NK-92 treated with Interleukin-12 subunit alpha and Interleukin-12 subunit beta, amount 100 ng/mL, for 24 hours (cell line): ENCODE results near the gene TAF3.
A peak's percentile ranks its signal among the peaks of the same experiment; 100 is the strongest.
"Not testable (repeated sequence)": the region's sequence is repeated elsewhere in the genome, so short reads cannot be mapped to it uniquely, and the experiment has no call there.

ENCODE experiments used
- DNase-seq: peaks from one replicate; lab custom pipeline; 2025; lab: John Stamatoyannopoulos, UW

TAF3 gene

DNA sequence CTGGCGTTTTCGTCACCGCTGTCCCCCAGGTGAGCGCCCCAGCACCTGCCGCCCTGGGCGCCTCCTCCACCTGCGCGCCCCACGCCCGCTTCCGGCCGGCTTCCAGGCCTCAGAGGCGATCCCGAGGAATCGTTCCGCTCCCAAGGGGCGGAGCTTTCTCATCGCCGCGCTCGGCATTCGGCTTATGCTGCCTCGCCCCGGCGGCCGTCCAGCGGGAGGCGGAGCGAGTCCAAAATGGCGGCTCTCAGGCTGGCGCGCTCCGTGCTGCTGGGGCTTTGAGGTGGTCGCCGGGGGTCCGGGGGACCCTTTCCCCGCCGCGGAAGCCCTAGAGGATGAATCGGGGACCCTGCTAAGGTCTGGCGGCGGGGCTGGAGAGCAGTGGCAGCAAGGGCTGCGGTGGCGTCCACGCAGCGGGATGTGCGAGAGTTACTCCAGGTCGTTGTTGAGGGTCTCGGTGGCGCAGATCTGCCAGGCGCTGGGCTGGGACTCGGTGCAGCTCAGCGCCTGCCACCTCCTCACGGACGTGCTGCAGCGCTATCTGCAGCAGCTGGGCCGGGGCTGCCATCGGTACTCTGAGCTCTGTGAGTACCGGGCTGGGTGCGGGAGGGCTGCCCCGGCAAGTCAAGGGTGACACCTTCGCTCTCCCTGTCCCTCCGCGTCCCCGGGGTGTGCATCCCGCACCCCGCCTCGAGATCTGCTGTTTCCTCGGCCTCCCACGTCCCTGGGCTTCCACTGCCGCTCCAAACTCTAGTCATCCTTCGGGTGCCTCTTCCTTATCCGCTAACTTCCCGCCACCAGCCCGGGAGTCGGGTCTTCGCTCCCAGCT is at the start of gene TAF3:
Gene TAF3, plus strand, starts transcription at position 211 of the 826 bp plus-strand sequence. Its CDS starts 205 bp downstream, at position 416.
- DNase-seq, result peak; percentile 64

GRCh38 chr10:7773845-7774801 is 44.2 kb upstream of the TAF3 start:
- DNase-seq, result no peak

DNA sequence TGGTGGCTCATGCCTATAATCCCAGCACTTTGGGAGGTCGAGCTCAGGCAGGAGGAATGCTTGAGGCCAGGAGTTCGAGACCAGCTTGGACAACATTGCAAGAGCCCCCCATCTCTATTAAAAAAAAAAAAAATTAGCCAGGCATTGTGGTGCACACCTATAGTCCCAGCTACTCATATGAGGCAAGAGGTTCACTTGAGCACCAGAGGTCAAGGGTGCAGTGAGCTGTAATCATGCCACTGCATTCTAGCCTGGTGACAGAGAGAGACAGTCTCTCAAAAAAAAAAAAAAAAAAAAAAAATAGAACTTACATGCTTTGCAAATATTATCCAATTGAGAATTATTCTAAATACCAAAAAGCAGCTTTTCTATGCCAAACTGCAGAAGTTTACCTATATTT is 41.5 kb upstream of the TAF3 start:
- DNase-seq, result no peak

GRCh38 chr10:7782194-7782593 is 36.1 kb upstream of the TAF3 start:
- not testable (repeated sequence) for DNase-seq

GRCh38 chr10:7786430-7786829 is 31.9 kb upstream of the TAF3 start:
- DNase-seq, result no peak

- no peak for DNase-seq
These were observed 31.0 kb upstream of the TAF3 start for GRCh38 chr10:7787150-7787856.

- DNase-seq, result peak; percentile 85
These were observed 30.3 kb upstream of the TAF3 start, which contains the start of the genes ATP5F1C and KIN for GRCh38 chr10:7787857-7788638. Gene ATP5F1C, plus strand, starts transcription at chr10:7788177. Its CDS starts 31 bp downstream, at chr10:7788208. Gene KIN, minus strand, starts transcription at chr10:7787993. Its CDS starts 60 bp downstream, at chr10:7787933.

DNA sequence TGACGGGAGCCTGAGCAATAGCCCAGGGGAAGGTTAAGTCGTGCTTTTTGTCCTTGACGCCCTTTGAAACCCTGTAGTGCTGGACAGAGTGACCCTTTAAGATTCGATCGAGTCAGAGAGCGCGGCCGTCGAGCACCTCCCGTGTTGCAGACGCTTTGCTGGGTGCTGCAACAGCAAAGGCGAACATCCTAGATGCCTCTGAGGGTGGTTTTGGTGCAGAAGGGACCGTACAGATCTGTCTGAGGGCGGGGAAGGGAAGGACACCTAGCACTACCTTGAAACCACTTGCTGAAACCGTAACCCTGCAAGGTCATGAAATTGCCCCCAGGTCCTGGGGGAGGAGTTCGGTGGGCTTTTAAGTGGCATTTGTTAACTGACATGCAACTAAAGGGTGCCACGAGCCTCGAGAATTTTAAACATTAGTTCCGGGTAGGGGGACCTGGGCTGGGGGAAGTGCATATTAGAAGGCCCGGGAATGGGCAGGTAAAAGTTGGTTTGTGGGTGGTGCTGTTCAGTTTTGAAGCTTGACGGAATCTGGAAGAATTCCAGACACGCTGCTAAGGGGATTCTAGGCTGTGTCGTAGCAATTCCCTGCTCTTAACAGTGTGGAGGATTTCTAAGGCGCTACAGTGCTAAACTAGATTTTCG is 29.5 kb upstream of the TAF3 start:
- DNase-seq, result no peak

DNA sequence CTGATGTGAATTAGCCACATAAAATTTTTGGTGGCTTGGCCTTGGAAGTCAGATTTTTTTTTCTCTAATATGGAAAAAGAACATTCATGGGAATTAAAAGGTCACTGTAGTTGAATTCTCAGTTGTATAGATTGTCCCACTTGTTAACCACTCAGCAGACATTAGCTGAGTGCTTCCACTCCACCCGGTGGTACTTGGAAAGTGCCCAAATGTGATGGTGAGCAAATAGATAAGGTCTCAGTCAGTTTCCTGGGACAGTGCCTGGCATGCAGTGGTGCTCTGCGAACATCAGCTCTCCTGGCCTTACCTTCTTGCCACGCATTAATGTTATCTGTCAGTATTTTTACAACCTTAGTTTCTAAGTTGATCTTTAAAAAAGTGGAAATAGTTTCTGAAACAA is 28.9 kb upstream of the TAF3 start:
- DNase-seq, result no peak

DNA sequence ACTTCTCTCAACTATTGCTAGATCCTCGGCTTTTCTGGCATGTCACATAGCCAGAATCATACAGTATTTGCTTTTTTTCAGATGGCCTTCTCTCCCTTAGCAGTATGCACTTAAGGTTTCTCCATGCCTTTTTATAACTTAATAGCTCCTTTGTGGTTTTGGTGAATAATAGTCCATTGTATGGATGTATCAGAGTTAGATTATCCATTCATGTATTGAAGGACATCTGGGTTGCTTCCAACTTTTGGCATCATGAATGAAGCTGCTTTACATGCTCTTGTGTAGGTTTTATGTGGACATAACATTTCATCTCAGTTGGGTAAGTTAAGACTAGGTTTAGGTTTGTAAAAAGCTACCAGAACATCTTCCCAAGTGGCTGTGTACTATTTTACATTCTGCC is 25.8 kb upstream of the TAF3 start:
- no peak for DNase-seq

DNA sequence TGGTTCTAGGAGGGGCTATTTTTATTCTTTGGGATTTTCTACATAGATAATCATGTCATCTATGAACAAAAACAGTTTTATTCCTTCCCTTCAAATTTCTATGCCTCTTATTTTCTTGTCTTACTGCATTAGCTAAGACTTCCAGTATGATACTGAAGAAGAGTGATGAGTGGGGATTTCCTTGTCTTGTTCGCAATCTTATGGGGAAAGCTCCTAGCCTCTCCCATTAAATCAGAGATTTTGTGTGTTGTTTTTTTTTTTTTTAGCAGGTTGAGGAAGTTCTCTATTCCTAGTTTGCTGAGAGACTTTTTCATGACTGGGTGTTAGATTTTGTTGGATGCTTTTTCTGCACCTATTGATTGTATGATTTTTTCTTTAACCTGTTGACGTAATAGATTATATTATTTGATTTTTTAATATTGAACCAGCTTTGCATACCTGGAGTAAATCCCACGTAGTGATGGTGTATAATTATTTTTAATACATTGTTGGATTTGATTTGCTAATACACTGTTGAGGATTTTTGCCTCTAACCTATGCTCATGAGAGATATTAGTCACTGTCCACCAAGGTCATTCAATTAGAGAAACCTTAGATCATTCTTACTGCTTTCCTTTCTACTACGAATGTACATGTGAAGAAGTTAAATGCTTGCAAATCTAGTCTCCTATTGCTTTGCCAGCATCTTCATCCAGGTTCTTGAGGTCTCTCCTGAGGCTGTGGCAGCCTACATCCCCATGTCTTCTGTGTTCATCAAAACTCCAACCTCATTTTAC is 23.9 kb upstream of the TAF3 start:
- no peak for DNase-seq

DNA sequence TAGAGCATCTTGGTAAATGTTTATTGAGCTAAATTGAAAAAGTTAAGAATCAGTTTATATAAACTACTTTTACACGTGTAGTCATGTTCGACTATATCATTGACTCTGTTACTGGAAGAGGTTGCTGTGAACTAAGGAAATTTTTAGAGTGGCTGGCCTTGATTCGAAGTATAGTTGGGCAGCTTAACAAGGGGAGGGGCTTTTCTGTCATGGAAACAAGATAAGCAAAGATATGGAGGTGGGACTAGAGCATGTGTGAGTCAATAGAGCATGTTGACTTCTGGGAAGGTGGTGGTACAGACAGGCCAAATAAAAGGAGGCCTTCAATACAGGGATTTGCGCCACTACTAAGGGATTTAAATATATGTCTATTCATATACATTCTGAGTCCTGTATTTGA is 22.7 kb upstream of the TAF3 start:
- no peak for DNase-seq

- DNase-seq, result no peak
These were observed 20.7 kb upstream of the TAF3 start for GRCh38 chr10:7797582-7797981.

DNA sequence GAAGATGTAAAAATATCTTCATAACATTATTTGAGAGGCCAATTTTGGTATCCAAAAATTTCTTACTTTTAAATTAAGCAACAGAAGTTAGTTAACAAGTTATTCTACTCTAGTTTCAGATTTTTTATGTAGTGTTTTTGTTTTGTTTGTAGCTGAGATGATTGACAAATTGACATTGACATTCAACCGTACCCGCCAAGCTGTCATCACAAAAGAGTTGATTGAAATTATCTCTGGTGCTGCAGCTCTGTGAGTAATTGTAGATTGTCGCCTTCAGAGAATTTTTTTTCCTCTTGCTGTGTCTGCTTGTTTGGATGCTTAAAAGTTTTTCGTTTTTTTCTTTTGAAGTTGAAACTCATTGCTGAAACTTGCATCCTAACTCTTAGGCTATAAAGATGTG is 15.7 kb upstream of the TAF3 start:
- no peak for DNase-seq

- DNase-seq, result no peak
These were observed 14.1 kb upstream of the TAF3 start for GRCh38 chr10:7804216-7804615.

DNA sequence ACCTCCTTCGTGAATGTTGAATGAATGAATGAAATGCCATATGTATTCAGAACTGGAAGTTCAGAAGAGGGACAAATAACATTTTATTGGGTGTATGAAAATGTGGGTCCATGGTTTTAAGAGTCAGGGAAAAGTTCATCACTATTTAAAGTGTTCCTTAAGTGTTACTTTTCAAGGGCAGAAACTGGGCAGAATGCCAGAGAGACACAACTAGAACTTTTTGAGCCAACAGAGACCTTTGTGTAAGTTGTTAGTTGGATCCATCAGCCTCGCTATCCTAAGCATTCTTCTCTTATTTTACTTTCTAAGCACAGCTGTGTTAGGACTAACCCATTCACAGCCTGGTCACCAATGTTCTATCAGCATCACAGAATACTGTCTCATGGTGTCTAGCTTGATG is 13.6 kb upstream of the TAF3 start:
- no peak for DNase-seq

DNA sequence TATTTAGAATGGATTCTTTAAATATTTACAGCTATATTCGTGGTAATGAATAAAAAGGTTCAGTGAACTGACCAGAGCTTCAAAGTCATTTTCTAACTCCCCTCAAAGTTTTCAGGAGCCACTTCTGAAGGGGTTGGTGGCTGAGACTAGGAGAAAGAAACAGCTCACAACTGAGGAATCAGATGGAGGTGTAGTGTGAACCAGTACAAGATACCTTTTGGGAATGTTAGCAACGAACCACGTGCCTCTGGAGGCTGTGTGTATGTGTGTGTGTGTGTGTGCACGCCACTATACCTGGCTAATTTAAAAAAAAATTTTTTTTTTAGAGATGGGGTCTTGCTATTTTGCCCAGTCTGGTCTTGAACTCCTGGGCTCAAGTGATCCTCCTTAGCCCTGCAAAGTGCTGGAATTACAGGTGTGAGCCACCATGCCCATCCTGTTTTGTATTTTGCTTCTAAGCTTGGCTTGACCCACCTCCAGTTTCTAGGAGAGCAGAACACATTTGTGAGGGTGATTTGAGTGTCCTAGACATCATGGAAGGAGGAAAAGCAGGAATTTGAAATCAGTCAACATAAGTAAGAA is 9.5 kb upstream of the TAF3 start:
- no peak for DNase-seq

DNA sequence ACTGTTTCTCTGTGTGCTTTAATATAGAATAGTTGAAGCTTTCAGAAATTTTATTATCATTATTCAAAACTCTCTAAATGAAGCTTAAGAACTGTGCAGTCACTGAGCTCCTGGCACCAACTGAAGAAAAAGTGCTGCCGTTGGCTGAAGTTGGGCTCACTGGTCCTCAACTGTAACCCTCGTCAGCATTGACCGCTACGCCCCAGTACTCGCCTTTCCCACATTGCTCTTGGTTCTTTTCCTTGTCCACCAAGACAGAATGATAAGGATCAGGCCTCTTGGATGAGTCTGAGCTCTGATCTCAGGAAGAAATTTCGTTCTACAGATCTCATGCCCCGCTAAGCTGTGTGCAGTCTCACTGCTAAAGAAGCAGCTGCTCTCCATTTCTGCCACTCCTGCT is 7.9 kb upstream of the TAF3 start:
- DNase-seq, result no peak

DNA sequence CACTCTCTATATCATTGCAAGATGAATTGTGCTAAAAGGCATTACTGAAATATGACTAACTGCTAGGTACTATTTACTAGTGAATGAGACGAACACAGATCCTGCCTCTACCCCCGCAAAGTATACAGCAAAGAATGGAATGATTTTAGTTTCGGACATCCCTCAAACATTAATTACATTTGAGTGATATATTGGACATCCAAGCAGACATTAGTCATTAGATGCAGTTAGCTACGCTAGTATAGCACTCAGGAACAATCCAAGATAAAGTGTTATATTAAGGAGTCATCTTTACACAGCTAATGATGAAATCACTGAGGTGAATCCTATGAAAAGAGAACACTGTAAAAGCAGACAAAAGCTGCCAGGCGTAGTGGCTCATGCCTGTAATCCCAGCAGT is 7.3 kb upstream of the TAF3 start:
- DNase-seq, result no peak

DNA sequence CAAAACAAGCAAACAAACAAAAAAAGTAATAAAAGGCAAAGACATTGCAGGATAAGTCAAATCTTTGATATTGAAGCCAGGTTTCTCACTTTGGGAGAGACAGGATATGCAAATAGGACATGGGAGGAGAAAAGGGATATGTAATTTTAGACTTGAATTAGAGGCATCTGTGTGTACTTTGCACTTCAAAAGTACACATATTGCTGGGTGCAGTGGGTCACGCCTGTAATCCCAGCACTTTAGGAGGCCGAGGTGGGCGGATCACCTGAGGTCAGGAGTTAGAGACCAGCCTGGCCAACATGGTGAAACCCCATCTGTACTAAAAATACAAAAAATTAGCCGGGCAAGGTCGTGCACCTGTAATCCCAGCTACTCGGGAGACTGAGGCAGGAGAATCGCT is 6.6 kb upstream of the TAF3 start:
- not testable (repeated sequence) for DNase-seq
